Sigmoid colon (tissue), 4 donors: Measurements from ENCODE around the gene CHKB.

Source experiments
- EP300 ChIP-seq, 4 donors: sonication (generic); formaldehyde crosslinking; IDR thresholded peaks; one replicate each; pipeline ENCODE4 v1.6.1; 2017; ENCODE audit warnings: antibody characterized with exemption in 4 of 4
- POLR2A ChIP-seq, 2 donors: fragments of 450-650 bp; IDR thresholded peaks; one replicate each; pipeline ENCODE4 v1.6.1; 2016; ENCODE audit warnings: antibody characterized with exemption in 2 of 2, mild to moderate bottlenecking in 2 of 2, moderate library complexity in 2 of 2
- POLR2AphosphoS5 ChIP-seq, 4 donors: sonication (generic); formaldehyde crosslinking; IDR thresholded peaks; one replicate each; pipeline ENCODE4 v1.6.1; 2017; ENCODE audit warnings: antibody characterized with exemption in 4 of 4
- TF ChIP-seq, protein P1 (sequence below), 4 experiments: fragments of 450-650 bp in 3 of 4; fragments of 200-600 bp in 1 of 4; IDR thresholded peaks; one replicate each; pipeline ENCODE4 v1.5.1; 2016 to 2019; ENCODE audit warnings: antibody characterized with exemption in 4 of 4, mild to moderate bottlenecking in 3 of 4, moderate library complexity in 2 of 4

GRCh38 chr22:50581031-50581949, 1.4 kb downstream of the CHKB start:
- TF ChIP-seq, protein P1, sequence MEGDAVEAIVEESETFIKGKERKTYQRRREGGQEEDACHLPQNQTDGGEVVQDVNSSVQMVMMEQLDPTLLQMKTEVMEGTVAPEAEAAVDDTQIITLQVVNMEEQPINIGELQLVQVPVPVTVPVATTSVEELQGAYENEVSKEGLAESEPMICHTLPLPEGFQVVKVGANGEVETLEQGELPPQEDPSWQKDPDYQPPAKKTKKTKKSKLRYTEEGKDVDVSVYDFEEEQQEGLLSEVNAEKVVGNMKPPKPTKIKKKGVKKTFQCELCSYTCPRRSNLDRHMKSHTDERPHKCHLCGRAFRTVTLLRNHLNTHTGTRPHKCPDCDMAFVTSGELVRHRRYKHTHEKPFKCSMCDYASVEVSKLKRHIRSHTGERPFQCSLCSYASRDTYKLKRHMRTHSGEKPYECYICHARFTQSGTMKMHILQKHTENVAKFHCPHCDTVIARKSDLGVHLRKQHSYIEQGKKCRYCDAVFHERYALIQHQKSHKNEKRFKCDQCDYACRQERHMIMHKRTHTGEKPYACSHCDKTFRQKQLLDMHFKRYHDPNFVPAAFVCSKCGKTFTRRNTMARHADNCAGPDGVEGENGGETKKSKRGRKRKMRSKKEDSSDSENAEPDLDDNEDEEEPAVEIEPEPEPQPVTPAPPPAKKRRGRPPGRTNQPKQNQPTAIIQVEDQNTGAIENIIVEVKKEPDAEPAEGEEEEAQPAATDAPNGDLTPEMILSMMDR (IDR thresholded peaks at IDR 0.05) = no peak
- no peak for TF ChIP-seq POLR2A (IDR thresholded peaks at IDR 0.05)
- no peak for TF ChIP-seq POLR2AphosphoS5 (IDR thresholded peaks at IDR 0.05)
- no peak for TF ChIP-seq EP300 (IDR thresholded peaks at IDR 0.05)
